Measurements from ENCODE around the gene ALKBH1. TPM values are rescaled to one million over a fixed set of nuclear protein-coding genes. Genes with fewer than 3 reads are reported as not detected.
A peak's percentile ranks its signal among the peaks of the same experiment; 100 is the strongest.

Gene ALKBH1
- total RNA-seq, 2 experiments from 2014 or later: 12.6 to 16.2 TPM

DNA sequence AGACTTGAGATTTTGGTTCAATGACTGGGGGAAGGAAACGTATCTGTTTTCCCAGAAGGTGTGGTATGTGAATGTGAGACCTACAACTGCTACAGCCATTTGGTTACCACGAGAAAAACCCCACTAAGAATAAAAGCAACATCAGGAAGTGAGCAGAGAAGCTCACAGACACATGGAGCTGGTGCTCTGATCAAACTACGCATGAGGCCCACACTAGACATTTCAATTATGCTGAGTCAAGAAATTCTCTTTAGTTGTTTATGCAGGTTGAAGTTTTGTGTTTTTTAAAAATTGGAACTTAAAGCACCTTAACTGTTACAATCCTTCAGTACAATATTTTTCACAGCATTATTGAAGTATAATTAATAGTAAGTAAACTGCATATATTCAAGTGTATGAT is 82.5 kb downstream of the ALKBH1 start:
- H3K4me1 ChIP-seq (ENCODE audit: insufficient read depth, low read length, poor library complexity, severe bottlenecking): no peaks in the 10 kb centered on the region
- no peak overlapping the region for H3K4me3 ChIP-seq (ENCODE audit: low read depth, low read length, poor library complexity, severe bottlenecking)
- H2AFZ ChIP-seq (ENCODE audit: low read length): no peak overlapping the region
- H3K27ac ChIP-seq (ENCODE audit: low read depth, low read length, poor library complexity, severe bottlenecking): no peak overlapping the region
- H3K79me2 ChIP-seq (ENCODE audit: insufficient read depth, low read depth, low read length): no peaks in the 10 kb centered on the region
- no TSS peak for BruUV-seq (replicated peaks)
- TF ChIP-seq EZH2phosphoT487 (IDR thresholded peaks at IDR 0.05; ENCODE audit: borderline replicate concordance, low read depth, low read length) (no peak), CTCF (conservative IDR thresholded peaks at IDR 0.05; ENCODE audit: low read length) (no peak)
- no peak for DNase-seq (ENCODE audit: low spot score)
- H3K36me3 ChIP-seq (ENCODE audit: insufficient read depth, low read length): no peaks in the 10 kb centered on the region
- H3K9me3 ChIP-seq (ENCODE audit: low read length): peaks cover 8% of the 10 kb centered on the region; the same call in 1 of the 2 replicates
- POLR2A ChIA-PET: no interaction called here
- intact Hi-C loops (cut with micrococcal nuclease; ENCODE audit: unreplicated experiment): no loop called here
- no peaks in the 10 kb centered on the region for H3K9me2 ChIP-seq (ENCODE audit: insufficient read depth, low read length)
- H3K4me2 ChIP-seq (ENCODE audit: low read length): no peak overlapping the region
- H4K20me1 ChIP-seq (ENCODE audit: insufficient read depth, low read length): no peaks in the 10 kb centered on the region
- CTCF ChIA-PET (ENCODE audit: unreplicated experiment): no interaction called here

GRCh38 chr14:77623201-77623600 is 84.6 kb downstream of the ALKBH1 start:
- no peaks in the 10 kb centered on the region for H3K9me3 ChIP-seq (ENCODE audit: low read length)
- DNase-seq (ENCODE audit: low spot score): no peak
- intact Hi-C loops (cut with micrococcal nuclease; ENCODE audit: unreplicated experiment): no loop called here
- H4K20me1 ChIP-seq (ENCODE audit: insufficient read depth, low read length): no peaks in the 10 kb centered on the region
- no TSS peak for BruUV-seq (replicated peaks)
- ChIA-PET CTCF (ENCODE audit: unreplicated experiment) (no interaction called here), POLR2A (interaction anchor here (0.6 kb wide), 1 partner anchor 18 kb away, joined by 5 read pairs; no protein-coding TSS in a partner anchor)
- no peak overlapping the region for H3K27ac ChIP-seq (ENCODE audit: low read depth, low read length, poor library complexity, severe bottlenecking)
- H3K36me3 ChIP-seq (ENCODE audit: insufficient read depth, low read length): no peaks in the 10 kb centered on the region
- H3K4me1 ChIP-seq (ENCODE audit: insufficient read depth, low read length, poor library complexity, severe bottlenecking): no peaks in the 10 kb centered on the region
- TF ChIP-seq CTCF (conservative IDR thresholded peaks at IDR 0.05; ENCODE audit: low read length): no peak
- no peak for TF ChIP-seq EZH2phosphoT487 (IDR thresholded peaks at IDR 0.05; ENCODE audit: borderline replicate concordance, low read depth, low read length)
- peak overlapping the region; percentile 37; the same call in 1 of the 2 replicates for H2AFZ ChIP-seq (ENCODE audit: low read length)
- no peaks in the 10 kb centered on the region for H3K79me2 ChIP-seq (ENCODE audit: insufficient read depth, low read depth, low read length)
- H3K9me2 ChIP-seq (ENCODE audit: insufficient read depth, low read length): no peaks in the 10 kb centered on the region
- H3K4me3 ChIP-seq (ENCODE audit: low read depth, low read length, poor library complexity, severe bottlenecking): no peak overlapping the region
- no peak overlapping the region for H3K4me2 ChIP-seq (ENCODE audit: low read length)

Small RNA genes within 50 kb of the gene (small RNA-seq; reads per million reads assigned to genes)
- not detected for gene COX6CP11

Other genes starting within 250 kb of the ALKBH1 start
- gene AHSA1, start 249.9 kb downstream of the ALKBH1 start, total RNA-seq (2014; rRNA removed; shearing (Covaris generic)): 182 and 230 TPM in 2 replicates
- 238 and 269 TPM in 2 replicates for gene AHSA1, start 249.9 kb downstream of the ALKBH1 start, total RNA-seq (2022)
- not detected in 2 replicates for gene ISM2, start 209.2 kb downstream of the ALKBH1 start, total RNA-seq (2014; rRNA removed; shearing (Covaris generic))
- gene ISM2, start 209.2 kb downstream of the ALKBH1 start, total RNA-seq (2022): not detected in 2 replicates
- 14.7 and 19.6 TPM in 2 replicates for gene SPTLC2, start 91.4 kb downstream of the ALKBH1 start, total RNA-seq (2014; rRNA removed; shearing (Covaris generic))
- gene SPTLC2, start 91.4 kb downstream of the ALKBH1 start, total RNA-seq (2022): 36.8 and 45.1 TPM in 2 replicates
- gene SLIRP, start 80 bp upstream of the ALKBH1 start, total RNA-seq (2014; rRNA removed; shearing (Covaris generic)): 147 and 252 TPM in 2 replicates
- gene SLIRP, start 80 bp upstream of the ALKBH1 start, total RNA-seq (2022): 129 and 159 TPM in 2 replicates
- gene SNW1, start 53.1 kb upstream of the ALKBH1 start, total RNA-seq (2014; rRNA removed; shearing (Covaris generic)): 64.7 and 81.0 TPM in 2 replicates
- gene SNW1, start 53.1 kb upstream of the ALKBH1 start, total RNA-seq (2022): 107 and 113 TPM in 2 replicates
- gene ADCK1, start 92.1 kb upstream of the ALKBH1 start, total RNA-seq (2014; rRNA removed; shearing (Covaris generic)): 5.9 and 7.5 TPM in 2 replicates
- 9.6 and 10.3 TPM in 2 replicates for gene ADCK1, start 92.1 kb upstream of the ALKBH1 start, total RNA-seq (2022)